Fibroblast of the aortic adventitia (primary cell): Measurements from ENCODE around the gene BEND5. TPM values are rescaled to one million over a fixed set of nuclear protein-coding genes. Genes with fewer than 3 reads are reported as not detected.

Experiments used
- DNase-seq: peaks from one replicate; pipeline ENCODE4 v3.0.0-alpha.2; 2010; ENCODE audit warnings: low read depth
- H3K4me3 ChIP-seq: 2 replicates; pipeline ENCODE4 v1.5.1; 2011; ENCODE audit warnings: low read depth, mild to moderate bottlenecking, control low read depth, low read length, moderate library complexity
- total RNA-seq: library from RNA; depleted of rRNA; stranded (reverse); fragments of >200 nt; gene quantifications from 2 replicates; pipeline ENCODE4 v1.2.3, GENCODE V29; 2012; ENCODE audit warnings: low replicate concordance
- TF ChIP-seq, protein P1 (sequence below): IDR thresholded peaks from 2 replicates; pipeline ENCODE4 v1.5.1; 2011; ENCODE audit warnings: mild to moderate bottlenecking, low read length, control low read depth, inconsistent platforms; ENCODE audit not compliant: insufficient read depth

Gene BEND5
- total RNA-seq, 1 donor: 0.45 TPM

DNA sequence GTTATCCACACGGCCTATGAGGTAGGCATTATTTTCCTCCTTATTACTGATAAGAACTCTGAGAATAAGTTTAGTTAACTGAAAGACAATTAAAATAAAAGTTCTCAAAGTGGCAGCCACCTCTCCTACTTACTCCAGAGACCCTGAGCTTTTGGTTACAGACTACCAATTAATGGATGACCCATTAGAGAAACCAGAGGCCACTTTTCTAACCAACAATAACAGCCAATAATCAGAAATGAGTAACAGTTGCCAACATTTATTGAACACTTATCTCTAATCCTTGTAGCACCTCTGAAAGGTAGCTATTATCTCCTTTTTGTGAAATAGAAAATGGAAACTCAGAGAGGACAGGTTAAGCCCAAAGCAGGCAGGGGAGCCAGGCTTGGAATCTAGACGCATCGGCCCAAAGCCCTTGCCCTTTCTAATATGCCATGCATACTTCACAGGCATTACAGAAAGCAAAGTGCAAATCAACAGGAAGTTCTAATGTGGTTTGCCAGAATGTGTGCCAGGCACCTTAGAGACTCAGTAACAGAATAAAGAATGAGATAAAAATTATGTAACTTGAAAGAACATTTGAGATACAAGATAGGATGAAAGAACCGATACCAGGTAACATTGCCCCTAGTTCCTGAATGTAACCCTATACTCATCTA, 50.0 kb downstream of the BEND5 start:
- no peak overlapping the region for H3K4me3 ChIP-seq
- no peak for DNase-seq
- TF ChIP-seq, protein P1, sequence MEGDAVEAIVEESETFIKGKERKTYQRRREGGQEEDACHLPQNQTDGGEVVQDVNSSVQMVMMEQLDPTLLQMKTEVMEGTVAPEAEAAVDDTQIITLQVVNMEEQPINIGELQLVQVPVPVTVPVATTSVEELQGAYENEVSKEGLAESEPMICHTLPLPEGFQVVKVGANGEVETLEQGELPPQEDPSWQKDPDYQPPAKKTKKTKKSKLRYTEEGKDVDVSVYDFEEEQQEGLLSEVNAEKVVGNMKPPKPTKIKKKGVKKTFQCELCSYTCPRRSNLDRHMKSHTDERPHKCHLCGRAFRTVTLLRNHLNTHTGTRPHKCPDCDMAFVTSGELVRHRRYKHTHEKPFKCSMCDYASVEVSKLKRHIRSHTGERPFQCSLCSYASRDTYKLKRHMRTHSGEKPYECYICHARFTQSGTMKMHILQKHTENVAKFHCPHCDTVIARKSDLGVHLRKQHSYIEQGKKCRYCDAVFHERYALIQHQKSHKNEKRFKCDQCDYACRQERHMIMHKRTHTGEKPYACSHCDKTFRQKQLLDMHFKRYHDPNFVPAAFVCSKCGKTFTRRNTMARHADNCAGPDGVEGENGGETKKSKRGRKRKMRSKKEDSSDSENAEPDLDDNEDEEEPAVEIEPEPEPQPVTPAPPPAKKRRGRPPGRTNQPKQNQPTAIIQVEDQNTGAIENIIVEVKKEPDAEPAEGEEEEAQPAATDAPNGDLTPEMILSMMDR: no peak

GRCh38 chr1:48726139-48726538, 50.6 kb downstream of the BEND5 start:
- DNase-seq: no peak
- H3K4me3 ChIP-seq: no peak overlapping the region
- TF ChIP-seq, protein P1: no peak

DNA sequence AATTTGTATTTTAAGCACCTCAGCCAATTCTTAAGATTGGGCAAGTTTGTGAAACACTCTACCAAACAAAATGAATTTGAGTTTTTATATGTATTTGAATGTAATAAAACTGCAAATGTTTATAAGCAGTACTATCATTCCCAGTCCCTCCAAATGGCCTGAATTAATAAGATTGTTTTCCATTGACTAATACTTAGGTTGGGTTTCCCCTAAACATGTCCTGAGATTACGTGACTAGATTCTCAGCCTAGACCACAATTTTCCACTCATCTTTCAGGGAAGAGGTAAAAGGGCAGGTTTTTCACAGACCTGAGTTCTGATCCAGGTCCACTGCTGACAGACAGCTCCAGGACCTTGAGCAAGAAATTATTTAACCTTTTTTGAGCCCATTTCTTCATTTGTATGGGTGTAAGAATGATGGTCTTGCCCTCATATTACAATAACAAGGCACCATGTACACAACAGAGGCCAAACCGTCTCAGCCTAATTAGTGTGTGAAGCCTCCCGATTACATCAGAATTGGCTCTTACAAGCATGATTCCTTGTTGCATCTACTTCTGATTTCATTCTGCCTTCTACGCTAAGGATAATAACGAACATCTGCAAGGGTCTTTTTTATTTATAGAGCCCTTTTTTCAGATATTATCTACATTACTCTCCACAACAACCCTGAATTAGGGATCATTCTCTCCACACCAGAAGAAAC, 51.2 kb downstream of the BEND5 start:
- TF ChIP-seq, protein P1: no peak
- DNase-seq: no peak
- no peak overlapping the region for H3K4me3 ChIP-seq

DNA sequence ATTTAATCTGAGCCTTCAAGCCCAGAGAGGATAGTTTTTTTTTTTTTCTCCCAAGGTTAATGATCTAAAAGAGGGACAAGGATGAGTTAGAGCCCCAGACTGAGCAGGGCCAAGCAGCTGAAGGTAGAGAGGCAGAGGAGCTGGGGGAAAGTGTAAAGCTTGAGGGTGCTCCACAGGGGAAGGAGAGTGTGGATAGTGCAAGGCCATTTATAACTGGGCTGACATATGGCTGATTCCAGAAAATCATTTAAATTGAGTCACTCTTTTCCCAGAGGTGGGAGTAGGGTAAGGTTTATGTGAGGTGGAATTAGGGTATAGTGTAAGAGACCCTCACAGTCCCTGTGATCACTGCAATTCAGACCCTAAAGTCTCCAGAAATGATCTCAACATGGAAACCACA, 55.8 kb downstream of the BEND5 start:
- DNase-seq: no peak
- no peak overlapping the region for H3K4me3 ChIP-seq
- TF ChIP-seq, protein P1: no peak

GRCh38 chr1:48718705-48719104, 58.0 kb downstream of the BEND5 start:
- TF ChIP-seq, protein P1: no peak
- no peak for DNase-seq

DNA sequence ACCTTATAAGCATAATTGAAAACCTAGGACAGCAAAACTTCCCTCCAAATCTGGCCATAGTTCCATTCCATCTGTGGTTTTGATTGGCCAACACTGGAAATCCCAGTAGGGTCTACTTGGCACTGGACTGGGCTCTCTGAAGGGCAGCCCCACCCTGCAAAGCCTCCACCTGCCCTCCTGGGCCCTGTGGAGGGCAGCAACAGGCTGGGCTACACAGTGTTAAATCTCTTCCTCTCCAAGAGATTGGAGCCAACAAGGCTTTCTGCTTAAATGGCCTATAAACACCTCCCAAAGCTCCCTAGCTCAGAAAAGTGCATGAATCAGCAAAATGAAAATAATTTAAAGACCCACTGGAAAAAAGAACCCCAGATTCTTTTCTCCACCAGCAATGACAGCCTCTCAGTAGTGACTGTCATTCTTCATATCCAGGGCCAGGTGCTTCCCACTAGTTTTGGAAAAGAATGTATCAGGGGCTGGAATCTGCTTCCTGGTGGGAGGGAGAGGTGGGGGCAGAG, 58.5 kb downstream of the BEND5 start:
- no peak for DNase-seq
- TF ChIP-seq, protein P1: no peak
- no peak overlapping the region for H3K4me3 ChIP-seq

More at GRCh38 chr1:48718705-48719104, 58.0 kb downstream of the BEND5 start:
- no peak overlapping the region for H3K4me3 ChIP-seq
